PC-3 (cell line): ENCODE measurements around the gene TMEM185A. TPM values are rescaled to one million over a fixed set of nuclear protein-coding genes. Genes with fewer than 3 reads are reported as not detected.
A peak's percentile ranks its signal among the peaks of the same experiment; 100 is the strongest.

Experiments
- ATAC-seq: fragments of 200-7000 bp; cut with Tn5 transposase; 2 replicates; pipeline ENCODE4 v1.9.1; 2020; ENCODE audit warnings: mild to moderate bottlenecking, moderate library complexity
- BruUV-seq: library from RNA; stranded (reverse); fragments of 400-500 nt; replicated peaks from 2 replicates; lab custom pipeline; 2021; lab: Mats Ljungman, UMichigan
- CTCF ChIA-PET: fragments of 300-600 bp; sonication (Branson Sonifier 250); formaldehyde crosslinking; loops from one replicate; lab custom pipeline; 2022; ENCODE audit warnings: antibody characterized with exemption; lab: Charles Lee
- POLR2A ChIA-PET: fragments of 300-600 bp; sonication (Branson Sonifier 250); formaldehyde crosslinking; loops from one replicate; lab custom pipeline; 2022; ENCODE audit warnings: antibody characterized with exemption; ENCODE audit not compliant: unreplicated experiment; lab: Charles Lee
- DNase-seq: peaks from one replicate; pipeline ENCODE4 v3.0.0-alpha.2; 2015
- H2AFZ ChIP-seq: fragments of 300-600 bp; sonication (generic); 2 replicates; pipeline ENCODE4 v1.6.0; 2016; ENCODE audit warnings: antibody characterized with exemption, low read length
- H3F3A ChIP-seq: fragments of 300-600 bp; sonication (generic); one replicate; pipeline ENCODE4 v1.6.0; 2017; ENCODE audit warnings: antibody characterized with exemption, low read length, control low read depth, mild to moderate bottlenecking; ENCODE audit not compliant: unreplicated experiment
- H3K27ac ChIP-seq: fragments of 300-600 bp; sonication (generic); 2 replicates; pipeline ENCODE4 v1.5.1; 2016; ENCODE audit warnings: mild to moderate bottlenecking, low read length
- H3K27me3 ChIP-seq: fragments of 300-600 bp; sonication (generic); 2 replicates; pipeline ENCODE4 v1.6.1; 2016; ENCODE audit warnings: low read length, mixed read lengths
- H3K36me3 ChIP-seq: fragments of 300-600 bp; sonication (generic); 2 replicates; pipeline ENCODE4 v1.6.1; 2016; ENCODE audit warnings: low read depth, mixed run types, low read length, mixed read lengths
- H3K4me1 ChIP-seq: fragments of 300-600 bp; sonication (generic); 2 replicates; pipeline ENCODE4 v1.5.1; 2016; ENCODE audit warnings: low read length; ENCODE audit not compliant: insufficient read depth
- H3K4me2 ChIP-seq: fragments of 300-600 bp; sonication (generic); 2 replicates; pipeline ENCODE4 v1.6.0; 2016; ENCODE audit warnings: low read length
- H3K4me3 ChIP-seq: fragments of 300-600 bp; sonication (generic); 2 replicates; pipeline ENCODE4 v1.5.1; 2016; ENCODE audit warnings: mild to moderate bottlenecking, low read length, mixed read lengths
- H3K79me2 ChIP-seq: fragments of 300-600 bp; sonication (generic); 2 replicates; pipeline ENCODE4 v1.6.1; 2017; ENCODE audit warnings: low read length, mixed read lengths
- H3K9ac ChIP-seq: fragments of 300-600 bp; sonication (generic); 2 replicates; pipeline ENCODE4 v1.6.0; 2016; ENCODE audit warnings: mild to moderate bottlenecking, low read length
- H3K9me2 ChIP-seq: fragments of 300-600 bp; sonication (generic); replicated peaks from 2 replicates; pipeline ENCODE4 v1.6.1; 2016; ENCODE audit warnings: mixed run types, low read length, mixed read lengths
- H3K9me3 ChIP-seq: fragments of 300-600 bp; sonication (generic); 2 replicates; pipeline ENCODE4 v1.6.1; 2016; ENCODE audit warnings: low read length, mixed read lengths
- H4K20me1 ChIP-seq: fragments of 300-600 bp; sonication (generic); 2 replicates; pipeline ENCODE4 v1.6.1; 2016; ENCODE audit warnings: low read length, mixed read lengths
- EZH2 ChIP-seq: fragments of 300-600 bp; sonication (generic); IDR thresholded peaks from one replicate; pipeline ENCODE4 v1.6.1; 2017; ENCODE audit warnings: antibody characterized with exemption, mild to moderate bottlenecking, low read length; ENCODE audit not compliant: unreplicated experiment
- EZH2phosphoT487 ChIP-seq: fragments of 300-600 bp; sonication (generic); IDR thresholded peaks from 2 replicates; pipeline ENCODE4 v1.6.1; 2018; ENCODE audit warnings: mild to moderate bottlenecking, antibody characterized with exemption, low read length, borderline replicate concordance
- intact Hi-C: fragments of 100-400 bp; cut with micrococcal nuclease; formaldehyde crosslinking; loops from 2 replicates; pipeline ENCODE4 v1.9.0; 2023
- total RNA-seq: library from RNA; depleted of rRNA; stranded (reverse); fragments of >200 nt; gene quantifications from 2 replicates; pipeline ENCODE4 v1.2.3, GENCODE V29; 2014
- TF ChIP-seq, protein P1 (sequence below): fragments of 300-600 bp; sonication (generic); conservative IDR thresholded peaks from 2 replicates; pipeline ENCODE4 v1.5.1; 2017; ENCODE audit warnings: antibody characterized with exemption, low read depth, mild to moderate bottlenecking, low read length

The TMEM185A gene
- total RNA-seq, 1 experiment from 2014 or later: 14.9 TPM

DNA sequence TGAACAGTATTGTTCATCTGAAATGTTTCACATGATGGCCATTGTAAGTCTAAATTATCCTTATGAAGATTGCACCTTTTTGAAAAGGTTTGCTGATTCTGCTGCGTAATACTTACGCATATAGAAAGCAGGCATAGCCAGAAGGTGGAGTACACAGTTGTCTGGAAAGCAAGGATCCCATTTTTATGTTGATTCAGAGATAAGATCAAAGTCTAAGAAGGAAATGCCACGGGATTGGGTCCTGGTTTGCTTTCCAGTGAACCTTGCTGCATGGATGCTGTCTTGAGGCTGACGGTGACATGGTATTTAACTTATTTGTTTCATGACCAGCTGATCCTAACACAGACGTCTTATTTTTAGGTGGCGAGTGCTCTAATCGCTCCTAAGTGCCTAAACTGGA, 59.8 kb downstream of the TMEM185A start:
- no peak overlapping the region for H3K4me3 ChIP-seq
- no peak overlapping the region for H3K27ac ChIP-seq
- DNase-seq (peak; percentile 0), ATAC-seq (no peak)
- H3K9me3 ChIP-seq: no peaks in the 10 kb centered on the region
- BruUV-seq: no TSS peak
- no peaks in the 10 kb centered on the region for H3K4me1 ChIP-seq
- H3K9me2 ChIP-seq: no peaks in the 10 kb centered on the region
- H3K79me2 ChIP-seq: no peaks in the 10 kb centered on the region
- POLR2A ChIA-PET: no interaction called here
- intact Hi-C loops: no loop called here
- no peaks in the 10 kb centered on the region for H3F3A ChIP-seq
- H4K20me1 ChIP-seq: no peaks in the 10 kb centered on the region
- no peaks in the 10 kb centered on the region for H3K27me3 ChIP-seq
- no peak overlapping the region for H3K4me2 ChIP-seq
- no peak overlapping the region for H2AFZ ChIP-seq
- no peak overlapping the region for H3K9ac ChIP-seq
- TF ChIP-seq EZH2phosphoT487: no peak
- TF ChIP-seq, protein P1, sequence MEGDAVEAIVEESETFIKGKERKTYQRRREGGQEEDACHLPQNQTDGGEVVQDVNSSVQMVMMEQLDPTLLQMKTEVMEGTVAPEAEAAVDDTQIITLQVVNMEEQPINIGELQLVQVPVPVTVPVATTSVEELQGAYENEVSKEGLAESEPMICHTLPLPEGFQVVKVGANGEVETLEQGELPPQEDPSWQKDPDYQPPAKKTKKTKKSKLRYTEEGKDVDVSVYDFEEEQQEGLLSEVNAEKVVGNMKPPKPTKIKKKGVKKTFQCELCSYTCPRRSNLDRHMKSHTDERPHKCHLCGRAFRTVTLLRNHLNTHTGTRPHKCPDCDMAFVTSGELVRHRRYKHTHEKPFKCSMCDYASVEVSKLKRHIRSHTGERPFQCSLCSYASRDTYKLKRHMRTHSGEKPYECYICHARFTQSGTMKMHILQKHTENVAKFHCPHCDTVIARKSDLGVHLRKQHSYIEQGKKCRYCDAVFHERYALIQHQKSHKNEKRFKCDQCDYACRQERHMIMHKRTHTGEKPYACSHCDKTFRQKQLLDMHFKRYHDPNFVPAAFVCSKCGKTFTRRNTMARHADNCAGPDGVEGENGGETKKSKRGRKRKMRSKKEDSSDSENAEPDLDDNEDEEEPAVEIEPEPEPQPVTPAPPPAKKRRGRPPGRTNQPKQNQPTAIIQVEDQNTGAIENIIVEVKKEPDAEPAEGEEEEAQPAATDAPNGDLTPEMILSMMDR: no peak
- no peak for TF ChIP-seq EZH2
- CTCF ChIA-PET: no interaction called here
- no peaks in the 10 kb centered on the region for H3K36me3 ChIP-seq

DNA sequence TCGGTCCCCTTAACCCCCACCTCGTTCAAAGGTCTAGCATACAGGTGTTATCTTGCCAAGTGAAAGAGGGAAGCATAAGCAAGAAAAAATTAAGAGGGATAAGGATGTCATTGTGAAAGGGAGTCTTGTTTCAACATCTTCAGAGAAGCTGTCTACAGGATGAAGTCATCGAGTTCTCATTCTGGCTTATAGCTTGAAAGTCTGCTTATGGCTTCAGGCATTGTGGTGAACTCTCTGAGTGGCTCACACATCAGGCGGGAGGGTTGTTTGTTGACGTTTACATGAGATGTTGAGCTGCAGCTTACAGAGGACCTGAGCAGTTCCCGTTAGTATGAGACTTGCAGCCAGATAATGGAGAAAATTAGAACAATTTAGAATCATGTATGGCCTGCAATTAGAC, 60.9 kb downstream of the TMEM185A start:
- H3K79me2 ChIP-seq: no peaks in the 10 kb centered on the region
- no peak for TF ChIP-seq EZH2
- TF ChIP-seq EZH2phosphoT487: no peak
- TF ChIP-seq, protein P1: no peak
- H4K20me1 ChIP-seq: no peaks in the 10 kb centered on the region
- intact Hi-C loops: no loop called here
- no peaks in the 10 kb centered on the region for H3K27me3 ChIP-seq
- ATAC-seq (no peak), DNase-seq (peak; percentile 50)
- no peak overlapping the region for H3K4me2 ChIP-seq
- no peaks in the 10 kb centered on the region for H3F3A ChIP-seq
- ChIA-PET POLR2A (no interaction called here), CTCF (no interaction called here)
- no peak overlapping the region for H3K9ac ChIP-seq
- no TSS peak for BruUV-seq
- no peaks in the 10 kb centered on the region for H3K9me2 ChIP-seq
- no peaks in the 10 kb centered on the region for H3K9me3 ChIP-seq
- no peak overlapping the region for H2AFZ ChIP-seq
- H3K4me3 ChIP-seq: no peak overlapping the region
- H3K27ac ChIP-seq: no peak overlapping the region
- H3K4me1 ChIP-seq: no peaks in the 10 kb centered on the region
- H3K36me3 ChIP-seq: no peaks in the 10 kb centered on the region

DNA sequence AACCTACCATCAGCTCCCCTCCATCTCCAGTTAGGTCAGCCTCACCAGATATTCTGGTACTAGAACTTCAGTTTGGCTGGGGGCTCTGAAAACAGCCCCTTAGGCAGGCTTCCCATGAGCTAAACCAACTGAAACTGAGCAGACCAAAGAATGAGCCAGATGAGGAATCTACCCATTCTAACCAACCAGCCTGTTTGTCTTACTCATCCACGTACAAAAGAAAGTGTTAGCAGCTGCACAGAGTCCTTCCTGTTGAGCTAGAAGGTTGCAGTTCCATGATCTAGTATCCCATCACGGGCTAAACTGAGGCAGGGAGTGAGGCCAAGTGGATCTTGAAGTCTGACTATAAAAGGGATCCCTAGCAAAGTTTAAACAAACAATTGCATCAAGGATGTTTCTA, 61.8 kb downstream of the TMEM185A start:
- no TSS peak for BruUV-seq
- Histone ChIP-seq H3K27me3 (no peaks in the 10 kb centered on the region), H3K4me2 (no peak overlapping the region), H3K9me2 (no peaks in the 10 kb centered on the region), H3K9me3 (no peaks in the 10 kb centered on the region), H3F3A (no peaks in the 10 kb centered on the region), H3K9ac (no peak overlapping the region), H3K36me3 (no peaks in the 10 kb centered on the region), H3K4me1 (no peaks in the 10 kb centered on the region), H3K79me2 (no peaks in the 10 kb centered on the region), H2AFZ (no peak overlapping the region), H3K27ac (no peak overlapping the region), H3K4me3 (no peak overlapping the region), H4K20me1 (no peaks in the 10 kb centered on the region)
- TF ChIP-seq EZH2 (no peak), EZH2phosphoT487 (no peak)
- TF ChIP-seq, protein P1: no peak
- DNase-seq (peak; percentile 1), ATAC-seq (no peak)
- POLR2A ChIA-PET: no interaction called here
- intact Hi-C loops: no loop called here
- CTCF ChIA-PET: no interaction called here
